HG03469 (cell line): Measurements from ENCODE around the gene IQCN.
"Not testable (repeated sequence)": the region's sequence is repeated elsewhere in the genome, so short reads cannot be mapped to it uniquely, and the experiment has no call there.

ENCODE experiments used
- ATAC-seq: cut with Tn5 transposase; IDR thresholded peaks from one replicate; pipeline ENCODE4 v1.9.1; 2021; ENCODE audit warnings: mild to moderate bottlenecking, moderate library complexity, moderate number of reproducible peaks; ENCODE audit not compliant: unreplicated experiment

The IQCN gene

DNA sequence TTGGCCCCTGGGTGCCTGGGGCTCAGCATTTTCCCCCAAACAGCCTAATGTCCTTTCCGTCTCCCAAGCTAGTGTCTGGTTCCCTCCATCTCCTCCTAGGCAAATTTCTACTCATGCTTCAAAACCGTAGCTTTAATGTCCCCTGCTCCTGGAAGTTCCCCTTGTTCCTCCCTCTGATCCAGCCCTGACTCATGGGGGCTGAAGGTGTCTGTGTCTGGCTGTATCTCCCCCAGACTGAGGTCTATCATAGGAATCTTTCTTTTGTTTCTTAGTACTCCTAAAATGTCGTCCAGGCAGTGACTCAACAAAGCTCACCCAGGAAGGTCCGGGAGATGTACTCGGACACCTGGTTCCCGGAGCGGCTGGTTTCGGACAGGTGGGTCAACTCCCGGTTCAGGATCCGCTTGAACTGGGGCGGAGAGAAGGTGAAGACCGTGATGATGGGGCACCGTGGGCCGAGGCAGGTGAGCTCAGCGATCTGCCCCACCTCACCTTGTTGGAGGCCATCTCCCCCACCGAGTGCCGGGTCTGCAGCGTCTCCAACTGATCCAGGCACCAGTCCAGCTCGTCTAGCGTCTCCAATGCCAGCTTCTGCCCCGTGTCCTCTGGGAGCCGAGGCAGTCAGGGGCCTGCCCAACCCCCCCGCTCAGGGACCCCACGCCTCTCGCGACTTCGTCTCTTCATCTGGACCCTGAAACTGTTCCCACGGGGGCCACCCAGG is 54.2 kb downstream of the IQCN start:
- no peak for ATAC-seq

DNA sequence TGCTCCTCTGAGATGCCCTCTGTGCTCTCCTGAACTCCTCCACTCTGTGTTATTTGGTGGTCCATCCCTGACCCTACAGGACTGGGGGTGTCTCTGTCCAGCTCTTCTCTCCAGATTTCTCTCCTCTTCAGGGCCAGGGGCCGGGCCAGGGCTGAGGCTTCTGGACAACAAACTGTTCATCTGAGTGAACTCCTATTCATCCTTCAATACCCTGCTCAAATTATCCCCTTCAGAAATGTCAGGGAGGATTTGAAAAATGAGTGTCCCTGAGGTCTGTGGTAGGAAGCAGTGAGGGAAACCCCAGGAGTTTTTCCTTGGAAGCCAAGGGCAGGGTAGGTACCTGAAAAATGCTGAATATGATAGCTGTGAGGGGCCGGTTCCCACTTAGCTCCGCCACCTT is 55.7 kb downstream of the IQCN start:
- no peak for ATAC-seq

DNA sequence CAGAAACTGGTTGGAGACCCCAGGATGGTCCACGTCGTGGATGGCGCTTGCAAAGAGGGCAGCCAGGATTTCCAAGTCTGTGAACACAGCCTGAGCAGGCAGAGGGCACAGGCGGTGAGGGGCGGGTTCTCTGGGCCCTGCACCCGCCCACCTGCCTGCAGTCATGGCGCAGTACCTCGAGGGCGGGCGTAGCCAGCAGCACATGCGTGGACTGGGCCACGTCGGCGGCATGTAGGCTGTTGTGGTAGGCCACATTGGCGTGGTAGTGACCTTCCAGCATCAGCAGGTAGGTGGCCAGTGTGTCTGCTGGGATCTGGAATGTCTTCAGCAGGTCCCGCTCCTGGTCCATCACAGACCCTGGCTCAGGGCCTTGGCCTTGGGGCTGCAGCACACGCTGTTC is 56.1 kb downstream of the IQCN start:
- ATAC-seq = no peak

DNA sequence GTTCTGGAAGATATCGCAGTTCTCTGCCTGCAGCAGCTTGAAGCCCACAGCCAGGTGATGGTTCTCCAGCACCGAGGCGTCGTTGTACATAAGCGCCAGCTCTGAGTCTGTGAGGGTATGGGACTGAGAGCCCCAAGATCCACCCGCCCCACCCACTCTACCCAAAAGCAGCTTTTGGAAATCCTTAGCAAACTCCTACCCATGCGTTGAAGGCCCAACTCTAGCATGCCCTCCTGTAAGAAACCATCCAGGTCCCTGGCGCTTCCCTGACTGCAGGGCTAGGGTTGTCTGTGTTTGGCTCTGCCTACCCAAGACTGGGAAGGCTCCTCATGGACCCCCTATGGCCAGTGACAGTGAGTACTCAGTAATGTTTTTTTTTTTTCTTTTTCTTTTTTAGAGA is 57.5 kb downstream of the IQCN start:
- no peak for ATAC-seq

DNA sequence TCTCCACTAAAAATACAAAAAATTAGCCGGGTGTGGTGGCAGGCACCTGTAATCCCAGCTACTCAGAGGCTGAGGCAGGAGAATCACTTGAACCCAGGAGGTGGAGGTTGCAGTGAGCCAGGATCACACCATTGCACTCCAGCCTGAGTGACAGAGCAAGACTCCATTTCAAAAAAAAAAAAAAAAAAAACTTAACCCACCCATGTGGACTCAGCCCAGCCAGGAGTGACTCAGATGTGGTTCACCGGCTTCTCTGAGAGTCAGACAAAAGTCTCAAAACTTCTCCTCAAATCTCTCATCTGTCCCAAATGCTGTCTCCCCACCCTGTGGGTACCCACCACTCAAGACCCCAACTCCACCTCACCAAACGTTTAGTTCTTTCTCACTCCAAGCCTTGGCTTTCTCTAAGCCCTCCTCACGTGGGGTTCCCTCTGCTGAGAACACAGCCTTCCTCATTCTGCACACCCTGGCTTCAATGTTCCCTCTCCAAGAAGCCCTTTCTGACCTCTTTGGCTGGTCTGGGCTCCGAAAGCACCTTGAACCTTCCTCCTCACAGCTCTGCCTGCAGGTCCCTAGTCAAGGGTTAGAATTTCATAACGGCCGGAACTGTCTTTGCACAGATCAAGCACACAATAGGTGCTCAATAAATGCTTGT is 59.3 kb downstream of the IQCN start:
- ATAC-seq = no peak

DNA sequence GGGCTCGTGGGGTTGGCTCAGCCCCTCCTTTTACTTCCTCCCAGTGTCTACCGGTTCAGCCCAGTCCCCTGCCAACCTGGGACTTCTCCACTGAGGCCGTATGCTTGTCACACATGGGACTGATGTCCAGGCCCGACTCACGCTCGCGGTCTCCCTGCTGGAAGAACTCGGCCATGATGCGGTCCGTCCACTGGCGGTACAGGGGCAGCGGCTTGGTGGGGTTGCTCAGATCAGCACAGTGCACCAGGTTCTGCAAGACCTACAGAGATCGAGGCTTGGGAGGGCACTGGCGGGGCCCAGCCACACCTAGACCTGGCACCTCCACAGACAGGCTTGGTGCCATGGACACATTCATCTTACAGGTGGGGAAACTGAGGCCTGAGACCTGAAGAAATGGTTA is 62.6 kb downstream of the IQCN start:
- ATAC-seq = no peak

DNA sequence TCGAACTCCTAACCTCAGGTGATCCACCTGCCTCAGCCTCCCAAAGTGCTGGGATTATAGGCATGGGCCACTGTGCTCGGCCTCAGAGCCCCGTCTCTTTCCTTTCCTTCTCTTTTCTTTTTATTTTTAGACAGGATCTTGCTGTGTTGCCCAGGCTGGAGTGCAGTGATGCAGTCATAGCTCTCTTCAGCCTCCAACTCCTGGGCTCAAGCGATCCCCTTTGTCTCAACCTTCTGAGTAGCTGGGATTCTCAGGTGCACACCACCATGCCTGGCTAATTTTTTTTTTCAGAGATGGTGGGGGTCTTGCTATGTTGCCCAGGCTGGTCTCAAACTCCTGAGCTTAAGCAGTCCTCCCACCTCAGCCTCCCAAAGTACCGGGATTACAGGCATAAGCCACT is 64.3 kb downstream of the IQCN start:
- ATAC-seq = not testable (repeated sequence)

DNA sequence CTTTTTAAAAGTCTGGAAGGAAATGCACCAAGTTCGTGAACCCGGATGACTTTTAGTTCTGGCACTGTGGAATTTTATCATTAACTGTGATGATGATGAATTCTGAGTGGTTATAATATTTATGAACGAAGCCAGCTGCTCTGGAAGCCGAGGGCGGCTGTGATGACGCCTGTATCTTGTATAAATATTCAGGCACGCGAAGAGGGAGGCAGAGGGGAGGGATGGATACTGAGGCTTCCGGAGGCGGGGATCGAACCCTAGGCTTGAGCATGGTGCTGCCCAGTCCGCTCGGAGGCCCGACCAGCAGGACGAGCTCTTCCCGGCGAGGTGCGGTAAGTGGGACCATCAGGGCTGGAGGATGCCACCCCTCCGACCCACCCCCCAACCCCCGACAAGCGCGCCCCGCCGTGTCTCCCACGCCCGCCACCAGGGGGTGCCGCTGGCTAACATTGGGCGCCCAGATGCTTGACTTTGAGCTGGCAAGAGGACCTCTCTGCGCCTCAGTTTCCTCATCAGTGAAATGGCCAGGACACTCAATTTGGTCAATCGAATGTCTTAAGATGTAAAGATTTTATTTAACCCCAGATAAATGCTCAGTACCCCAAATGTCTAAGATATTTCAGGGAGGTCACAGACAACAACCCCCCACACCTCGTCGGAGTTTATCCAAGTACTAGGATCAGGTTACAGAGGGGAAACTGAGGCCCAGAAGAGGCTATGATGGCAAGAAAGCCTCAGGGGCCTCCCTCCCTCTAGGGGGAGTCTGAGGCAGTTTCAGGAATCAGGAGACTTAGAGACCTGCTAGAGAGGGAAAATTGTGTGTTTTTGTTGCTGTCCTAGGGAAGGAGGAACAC is 65.9 kb downstream of the IQCN start:
- ATAC-seq = no peak
